Liver (tissue), 9 donors: ENCODE data around the gene OST4. TPM values are rescaled to one million over a fixed set of nuclear protein-coding genes. Genes with fewer than 3 reads are reported as not detected.
A peak's percentile ranks its signal among the peaks of the same experiment; 100 is the strongest.

ENCODE experiments used
- DNase-seq: peaks from one replicate; pipeline ENCODE4 v3.0.0-alpha.2; 2017; ENCODE audit warnings: low spot score
- H3K27ac ChIP-seq, 2 donors: one replicate each; pipeline ENCODE4 v1.7.0; 2013; ENCODE audit warnings: inconsistent platforms in 2 of 2, low read length in 2 of 2, control low read depth in 1 of 2, low read depth in 1 of 2, mild to moderate bottlenecking in 1 of 2
- H3K27me3 ChIP-seq, 4 donors: one replicate each; pipeline versions ENCODE4 v1.6.1 to v1.7.0; 2013; ENCODE audit warnings: low read length in 3 of 4, inconsistent platforms in 1 of 4, mild to moderate bottlenecking in 1 of 4, moderate library complexity in 1 of 4; ENCODE audit not compliant: control insufficient read depth in 4 of 4, insufficient read depth in 4 of 4
- H3K36me3 ChIP-seq, 4 donors: one replicate each; pipeline versions ENCODE4 v1.6.1 to v1.7.0; 2013; ENCODE audit warnings: low read length in 3 of 4, mild to moderate bottlenecking in 3 of 4, low read depth in 1 of 4, moderate library complexity in 1 of 4; ENCODE audit not compliant: control insufficient read depth in 4 of 4, insufficient read depth in 3 of 4
- H3K4me1 ChIP-seq, 4 donors: one replicate each; pipeline versions ENCODE4 v1.6.1 to v1.7.0; 2013; ENCODE audit warnings: low read length in 3 of 4, mild to moderate bottlenecking in 3 of 4, moderate library complexity in 1 of 4; ENCODE audit not compliant: control insufficient read depth in 4 of 4, insufficient read depth in 4 of 4
- H3K4me3 ChIP-seq, 3 donors: one replicate each; pipeline versions ENCODE4 v1.6.1 to v1.7.0; 2013; ENCODE audit warnings: low read length in 3 of 3, control low read depth in 1 of 3, low read depth in 1 of 3, mild to moderate bottlenecking in 1 of 3
- H3K9ac ChIP-seq, 2 donors: one replicate each; pipeline ENCODE4 v1.7.0; 2013; ENCODE audit warnings: low read length in 2 of 2, mild to moderate bottlenecking in 2 of 2, moderate library complexity in 2 of 2, control low read depth in 1 of 2, low read depth in 1 of 2
- H3K9me3 ChIP-seq, 4 donors: one replicate each; pipeline versions ENCODE4 v1.6.1 to v1.7.0; 2013; ENCODE audit warnings: low read length in 3 of 4; ENCODE audit not compliant: control insufficient read depth in 4 of 4
- CTCF ChIP-seq: fragments of 150-350 bp; IDR thresholded peaks from 2 replicates; pipeline ENCODE4 v1.5.1; 2017; ENCODE audit warnings: improper control_type of control experiment, low read depth, low read length; ENCODE audit not compliant: missing input control
- EGR1 ChIP-seq, 2 donors: IDR thresholded peaks; 2 replicates each; pipeline ENCODE4 v1.6.1; 2016 to 2018; ENCODE audit warnings: antibody characterized with exemption in 2 of 2, low read depth in 2 of 2
- FOXA1 ChIP-seq: IDR thresholded peaks from 2 replicates; pipeline ENCODE4 v1.6.1; 2016; ENCODE audit warnings: antibody characterized with exemption
- FOXA2 ChIP-seq: IDR thresholded peaks from 2 replicates; pipeline ENCODE4 v1.6.1; 2016; ENCODE audit warnings: antibody characterized with exemption
- HNF4A ChIP-seq, 2 donors: conservative IDR thresholded peaks; 2 replicates each; pipeline ENCODE4 v1.6.1; 2016; ENCODE audit warnings: antibody characterized with exemption in 2 of 2, mild to moderate bottlenecking in 2 of 2
- HNF4G ChIP-seq: IDR thresholded peaks from 2 replicates; pipeline ENCODE4 v1.6.1; 2016; ENCODE audit warnings: antibody characterized with exemption
- MAX ChIP-seq: IDR thresholded peaks from 2 replicates; pipeline ENCODE4 v1.6.1; 2016; ENCODE audit warnings: antibody characterized with exemption
- NR2F2 ChIP-seq: IDR thresholded peaks from 2 replicates; pipeline ENCODE4 v1.6.1; 2016; ENCODE audit warnings: antibody characterized with exemption
- YY1 ChIP-seq: IDR thresholded peaks from 2 replicates; pipeline ENCODE4 v1.6.1; 2016; ENCODE audit warnings: antibody characterized with exemption, mild to moderate bottlenecking
- ZBTB33 ChIP-seq: IDR thresholded peaks from 2 replicates; pipeline ENCODE4 v1.6.1; 2016; ENCODE audit warnings: antibody characterized with exemption
- WGBS: extraction: QIAGEN DNeasy Blood & Tissue Kit; methylation state at CpG from one replicate; pipeline ENCODE4 v1.1.7; 2013; 5-methylcytosine and 5-hydroxymethylcytosine counted together
- polyA plus RNA-seq, 2 donors: library from polyadenylated mRNA; stranded (reverse) in 1 of 2; unstranded in 1 of 2; fragments of 200-250 nt in 1 of 2; fragments of >200 nt in 1 of 2; fragmentation: Nextera tagmentation in 1 of 2; extraction: Ambion mirVana in 1 of 2; gene quantifications; one replicate each; pipeline versions ENCODE4 v1.2.1 to v1.2.3, GENCODE V29; 2013 to 2015
- total RNA-seq, 2 donors: library from RNA; depleted of rRNA; stranded (reverse); fragments of >200 nt; gene quantifications; one replicate each; pipeline ENCODE4 v1.2.3, GENCODE V29; 2014
- donor health status: healthy.
- donor health status: healthy.
- donor health status: healthy.
- donor health status: healthy.
- donor health status: healthy.

OST4 gene
- total and polyA plus RNA-seq, 4 donors, result 94.8 to 377 (median 206) TPM

- no peak for DNase-seq
- no peak overlapping the region for H3K4me3 ChIP-seq
- H3K36me3 ChIP-seq, result no peaks in the 10 kb centered on the region
Observed at GRCh38 chr2:27082773-27083409, 11.4 kb upstream of the OST4 start.

GRCh38 chr2:27081984-27082772 is 10.7 kb upstream of the OST4 start:
- no peaks in the 10 kb centered on the region for H3K9me3 ChIP-seq
- no peak overlapping the region for H3K9ac ChIP-seq
- H3K27ac ChIP-seq, result peak overlapping the region; percentile 72 to 80
- no peaks in the 10 kb centered on the region for H3K36me3 ChIP-seq
- no peak for DNase-seq
- no peaks in the 10 kb centered on the region for H3K27me3 ChIP-seq
- WGBS, result 92% methylated on average over 38 of the region's 38 CpGs
- H3K4me1 ChIP-seq, result peaks cover 9 to 53% (median 25%) of the 10 kb centered on the region in 4 donors
- no peak overlapping the region for H3K4me3 ChIP-seq
- TF ChIP-seq MAX (no peak), FOXA2 (no peak), CTCF (no peak), HNF4A (conservative IDR thresholded peaks at IDR 0.05) (no peak), NR2F2 (no peak)

More at GRCh38 chr2:27082773-27083409, 11.4 kb upstream of the OST4 start:
- H3K4me1 ChIP-seq, result peaks cover 9 to 59% (median 25%) of the 10 kb centered on the region in 4 donors
- no peaks in the 10 kb centered on the region for H3K27me3 ChIP-seq
- no peak overlapping the region for H3K27ac ChIP-seq
- H3K9me3 ChIP-seq, result no peaks in the 10 kb centered on the region
- WGBS, result 91% methylated on average over 27 of the region's 27 CpGs
- TF ChIP-seq ZBTB33, result no peak
- TF ChIP-seq YY1, result no peak
- TF ChIP-seq FOXA1, result no peak
- no peak for TF ChIP-seq FOXA2
- TF ChIP-seq EGR1 (IDR thresholded peaks at IDR 0.05; ENCODE audit: low read depth in 2 of 2), result no peak
- no peak for TF ChIP-seq HNF4G
- no peak for TF ChIP-seq CTCF
- no peak for TF ChIP-seq HNF4A (conservative IDR thresholded peaks at IDR 0.05)
- no peak overlapping the region for H3K9ac ChIP-seq
